SK-N-SH (cell line): ENCODE results near the gene DSCAML1. TPM values are rescaled to one million over a fixed set of nuclear protein-coding genes. Genes with fewer than 3 reads are reported as not detected.

Source experiments
- CTCF ChIA-PET: fragments of 300-600, 350-600 bp; formaldehyde crosslinking; extraction: SDS; loops from one replicate; lab custom pipeline; 2021; lab: Yijun Ruan, JAX
- POLR2A ChIA-PET: fragments of 350-600 bp; sonication (Branson Sonifier 250); formaldehyde crosslinking; extraction: SDS; loops from one replicate; lab custom pipeline; 2020; ENCODE audit warnings: antibody characterized with exemption, inconsistent platforms; lab: Yijun Ruan, JAX
- DNase-seq: peaks from one replicate; pipeline ENCODE4 v3.0.0; 2012
- H2AFZ ChIP-seq: fragments of 200-600 bp; sonication (generic); 2 replicates; pipeline ENCODE4 v1.8.1; 2016; ENCODE audit warnings: antibody characterized with exemption, mild to moderate bottlenecking, low read depth
- H3F3A ChIP-seq: fragments of 200-600 bp; sonication (generic); replicated peaks from 2 replicates; pipeline ENCODE3; 2016; ENCODE audit warnings: antibody characterized with exemption, mild to moderate bottlenecking; ENCODE audit not compliant: insufficient read depth
- H3K27ac ChIP-seq, 2 experiments: fragments of 200-500 bp in 1 of 2; fragments of 200-600 bp in 1 of 2; sonication (Bioruptor generic) in 1 of 2; sonication (generic), shearing (Covaris generic) in 1 of 2; 2 replicates each; pipeline versions ENCODE4 v1.5.1 to v1.6.1; 2014 to 2016; ENCODE audit warnings: low read depth in 2 of 2, inconsistent platforms in 1 of 2, low read length in 1 of 2, mild to moderate bottlenecking in 1 of 2, mixed read lengths in 1 of 2
- H3K27me3 ChIP-seq: fragments of 200-600 bp; sonication (generic), shearing (Covaris generic); 2 replicates; pipeline ENCODE4 v1.6.1; 2016; ENCODE audit warnings: mixed run types; ENCODE audit not compliant: insufficient read depth
- H3K36me3 ChIP-seq, 2 experiments: fragments of 200-500 bp in 1 of 2; fragments of 200-600 bp in 1 of 2; sonication (Bioruptor generic) in 1 of 2; sonication (generic) in 1 of 2; replicated peaks in 1 of 2; 2 replicates each; pipeline versions ENCODE3 to v1.5.1; 2014 to 2016; ENCODE audit warnings: low read length in 1 of 2, mild to moderate bottlenecking in 1 of 2; ENCODE audit not compliant: insufficient read depth in 2 of 2, control insufficient read depth in 1 of 2
- H3K4me1 ChIP-seq, 2 experiments: fragments of 200-500 bp in 1 of 2; fragments of 200-600 bp in 1 of 2; sonication (Bioruptor generic) in 1 of 2; sonication (generic), shearing (Covaris generic) in 1 of 2; 2 replicates each; pipeline versions ENCODE4 v1.5.1 to v1.6.1; 2014 to 2016; ENCODE audit warnings: low read depth in 1 of 2, low read length in 1 of 2, mixed run types in 1 of 2; ENCODE audit not compliant: insufficient read depth in 2 of 2, control insufficient read depth in 1 of 2
- H3K4me2 ChIP-seq: fragments of 200-600 bp; sonication (generic), shearing (Covaris generic); 2 replicates; pipeline ENCODE4 v1.6.1; 2017; ENCODE audit warnings: mixed run types
- H3K4me3 ChIP-seq, 2 experiments: fragments of 200-500 bp in 1 of 2; fragments of 200-600 bp in 1 of 2; sonication (Bioruptor generic) in 1 of 2; sonication (generic), shearing (Covaris generic) in 1 of 2; 2 replicates each; pipeline versions ENCODE4 v1.5.1 to v1.8.1; 2014 to 2016; ENCODE audit warnings: low read depth in 2 of 2, inconsistent platforms in 1 of 2, low read length in 1 of 2, mild to moderate bottlenecking in 1 of 2, mixed read lengths in 1 of 2, moderate library complexity in 1 of 2
- H3K79me2 ChIP-seq: fragments of 200-600 bp; sonication (generic); 2 replicates; pipeline ENCODE4 v1.8.1; 2017; ENCODE audit warnings: mild to moderate bottlenecking; ENCODE audit not compliant: insufficient read depth
- H3K9ac ChIP-seq: fragments of 200-600 bp; sonication (generic); 2 replicates; pipeline ENCODE4 v1.6.1; 2017; ENCODE audit warnings: mixed run types
- H3K9me2 ChIP-seq: fragments of 200-600 bp; sonication (generic); 2 replicates; pipeline ENCODE4 v1.6.1; 2017; ENCODE audit warnings: mixed run types
- H3K9me3 ChIP-seq: fragments of 200-600 bp; sonication (generic); 2 replicates; pipeline ENCODE4 v1.6.1; 2017; ENCODE audit warnings: mixed run types, mild to moderate bottlenecking, moderate library complexity
- H4K20me1 ChIP-seq: fragments of 200-600 bp; sonication (generic); 2 replicates; pipeline ENCODE4 v1.6.1; 2017; ENCODE audit warnings: mild to moderate bottlenecking, mixed run types; ENCODE audit not compliant: insufficient read depth
- JUND ChIP-seq: IDR thresholded peaks from 2 replicates; pipeline ENCODE4 v1.4.0; 2012
- MEF2A ChIP-seq: IDR thresholded peaks from 2 replicates; pipeline ENCODE4 v1.4.0; 2012; ENCODE audit warnings: low read depth, borderline replicate concordance
- POLR2AphosphoS5 ChIP-seq: IDR thresholded peaks from 2 replicates; pipeline ENCODE4 v1.6.1; 2012; ENCODE audit warnings: low read depth, low read length
- RFX5 ChIP-seq: IDR thresholded peaks from 2 replicates; pipeline ENCODE4 v1.6.1; 2012; ENCODE audit warnings: mild to moderate bottlenecking, improper control_type of control experiment, low read length
- SMC3 ChIP-seq: IDR thresholded peaks from 2 replicates; pipeline ENCODE4 v1.6.1; 2012; ENCODE audit warnings: low read depth, low read length, improper control_type of control experiment
- YY1 ChIP-seq: IDR thresholded peaks from 2 replicates; pipeline ENCODE4 v1.4.0; 2012; ENCODE audit warnings: low read depth, mild to moderate bottlenecking
- WGBS: methylation state at CpG from one replicate; pipeline ENCODE4 v1.1.6; 2017; ENCODE audit warnings: low lambda C conversion rate; 5-methylcytosine and 5-hydroxymethylcytosine counted together
- polyA plus RNA-seq, 3 experiments: library from polyadenylated mRNA; depleted of rRNA; stranded (reverse); fragments of >200 nt; gene quantifications; 2 replicates each; pipeline ENCODE4 v1.2.3, GENCODE V29; 2012
- TF ChIP-seq, protein P1 (sequence below): fragments of 200-600 bp; sonication (generic); IDR thresholded peaks from 2 replicates; pipeline ENCODE4 v1.6.1; 2017; ENCODE audit warnings: antibody characterized with exemption, mild to moderate bottlenecking, moderate library complexity
- TF ChIP-seq, protein P2 (sequence below): IDR thresholded peaks from 2 replicates; pipeline ENCODE4; 2012
- TF ChIP-seq, protein P3 (sequence below): IDR thresholded peaks from 2 replicates; pipeline ENCODE4 v1.4.0; 2012; ENCODE audit warnings: low read depth
- TF ChIP-seq, protein P4 (sequence below): IDR thresholded peaks from 2 replicates; pipeline ENCODE4 v1.4.0; 2012; ENCODE audit warnings: low read depth, borderline replicate concordance

The DSCAML1 gene, protein sequence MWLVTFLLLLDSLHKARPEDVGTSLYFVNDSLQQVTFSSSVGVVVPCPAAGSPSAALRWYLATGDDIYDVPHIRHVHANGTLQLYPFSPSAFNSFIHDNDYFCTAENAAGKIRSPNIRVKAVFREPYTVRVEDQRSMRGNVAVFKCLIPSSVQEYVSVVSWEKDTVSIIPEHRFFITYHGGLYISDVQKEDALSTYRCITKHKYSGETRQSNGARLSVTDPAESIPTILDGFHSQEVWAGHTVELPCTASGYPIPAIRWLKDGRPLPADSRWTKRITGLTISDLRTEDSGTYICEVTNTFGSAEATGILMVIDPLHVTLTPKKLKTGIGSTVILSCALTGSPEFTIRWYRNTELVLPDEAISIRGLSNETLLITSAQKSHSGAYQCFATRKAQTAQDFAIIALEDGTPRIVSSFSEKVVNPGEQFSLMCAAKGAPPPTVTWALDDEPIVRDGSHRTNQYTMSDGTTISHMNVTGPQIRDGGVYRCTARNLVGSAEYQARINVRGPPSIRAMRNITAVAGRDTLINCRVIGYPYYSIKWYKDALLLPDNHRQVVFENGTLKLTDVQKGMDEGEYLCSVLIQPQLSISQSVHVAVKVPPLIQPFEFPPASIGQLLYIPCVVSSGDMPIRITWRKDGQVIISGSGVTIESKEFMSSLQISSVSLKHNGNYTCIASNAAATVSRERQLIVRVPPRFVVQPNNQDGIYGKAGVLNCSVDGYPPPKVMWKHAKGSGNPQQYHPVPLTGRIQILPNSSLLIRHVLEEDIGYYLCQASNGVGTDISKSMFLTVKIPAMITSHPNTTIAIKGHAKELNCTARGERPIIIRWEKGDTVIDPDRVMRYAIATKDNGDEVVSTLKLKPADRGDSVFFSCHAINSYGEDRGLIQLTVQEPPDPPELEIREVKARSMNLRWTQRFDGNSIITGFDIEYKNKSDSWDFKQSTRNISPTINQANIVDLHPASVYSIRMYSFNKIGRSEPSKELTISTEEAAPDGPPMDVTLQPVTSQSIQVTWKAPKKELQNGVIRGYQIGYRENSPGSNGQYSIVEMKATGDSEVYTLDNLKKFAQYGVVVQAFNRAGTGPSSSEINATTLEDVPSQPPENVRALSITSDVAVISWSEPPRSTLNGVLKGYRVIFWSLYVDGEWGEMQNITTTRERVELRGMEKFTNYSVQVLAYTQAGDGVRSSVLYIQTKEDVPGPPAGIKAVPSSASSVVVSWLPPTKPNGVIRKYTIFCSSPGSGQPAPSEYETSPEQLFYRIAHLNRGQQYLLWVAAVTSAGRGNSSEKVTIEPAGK (N-terminal part only)
- not detected in 2 replicates for polyA plus RNA-seq (2012; rRNA removed)
- under 0.01 TPM in 1 of 2 replicates, not detected in the other for polyA plus RNA-seq (2012; cell fraction: cytosol; rRNA removed)
- not detected in 2 replicates for polyA plus RNA-seq (2012; cell fraction: nucleus; rRNA removed)

DNA sequence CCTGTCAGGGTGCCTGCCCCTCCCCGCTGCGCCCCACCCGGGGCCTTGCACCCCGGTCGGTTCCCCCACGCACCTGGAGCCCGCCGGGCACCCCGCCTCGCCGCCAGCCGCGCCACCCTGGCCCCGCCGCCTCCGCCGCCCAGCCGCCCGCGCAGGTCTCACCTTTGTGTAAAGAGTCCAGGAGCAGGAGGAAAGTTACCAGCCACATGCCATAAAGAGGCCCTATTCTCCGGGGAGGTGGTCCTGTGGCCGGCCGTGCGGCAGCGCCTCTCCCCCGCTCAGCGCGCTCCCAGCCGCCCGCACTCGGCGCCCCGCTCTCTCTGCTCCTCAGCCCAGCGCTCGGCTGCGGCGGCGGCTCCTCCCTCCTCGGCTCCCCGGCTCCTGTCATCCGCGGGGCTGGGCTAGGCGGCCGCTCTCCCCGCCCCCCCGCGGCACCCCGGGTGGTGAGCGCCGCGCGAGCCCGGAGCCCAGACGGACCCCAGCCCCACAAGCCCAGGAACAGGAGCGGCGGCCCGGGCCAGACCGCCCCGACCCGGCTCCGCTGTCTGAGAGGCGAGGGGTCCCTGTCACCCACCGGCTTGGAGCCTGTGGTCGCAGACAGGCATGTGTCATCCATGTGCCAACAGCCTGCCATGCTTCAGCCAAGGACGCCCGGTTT, at the start of gene DSCAML1:
TSS of gene DSCAML1 (minus strand) at position 345 of the 658 bp plus-strand sequence. CDS start at position 208, 137 bp downstream.
- H2AFZ ChIP-seq: no peak within 1 kb of the TSS
- POLR2A ChIA-PET: no interaction called here
- H3K4me3 ChIP-seq: peak within 1 kb of the TSS in 1 of 2 experiments; percentile 34; a peak in 2 of 4 replicates
- peak; percentile 87 for DNase-seq
- H3K36me3 ChIP-seq: no peaks in the 10 kb centered on the region
- H3K79me2 ChIP-seq: no peaks in the 10 kb centered on the region
- TF ChIP-seq, protein P1, sequence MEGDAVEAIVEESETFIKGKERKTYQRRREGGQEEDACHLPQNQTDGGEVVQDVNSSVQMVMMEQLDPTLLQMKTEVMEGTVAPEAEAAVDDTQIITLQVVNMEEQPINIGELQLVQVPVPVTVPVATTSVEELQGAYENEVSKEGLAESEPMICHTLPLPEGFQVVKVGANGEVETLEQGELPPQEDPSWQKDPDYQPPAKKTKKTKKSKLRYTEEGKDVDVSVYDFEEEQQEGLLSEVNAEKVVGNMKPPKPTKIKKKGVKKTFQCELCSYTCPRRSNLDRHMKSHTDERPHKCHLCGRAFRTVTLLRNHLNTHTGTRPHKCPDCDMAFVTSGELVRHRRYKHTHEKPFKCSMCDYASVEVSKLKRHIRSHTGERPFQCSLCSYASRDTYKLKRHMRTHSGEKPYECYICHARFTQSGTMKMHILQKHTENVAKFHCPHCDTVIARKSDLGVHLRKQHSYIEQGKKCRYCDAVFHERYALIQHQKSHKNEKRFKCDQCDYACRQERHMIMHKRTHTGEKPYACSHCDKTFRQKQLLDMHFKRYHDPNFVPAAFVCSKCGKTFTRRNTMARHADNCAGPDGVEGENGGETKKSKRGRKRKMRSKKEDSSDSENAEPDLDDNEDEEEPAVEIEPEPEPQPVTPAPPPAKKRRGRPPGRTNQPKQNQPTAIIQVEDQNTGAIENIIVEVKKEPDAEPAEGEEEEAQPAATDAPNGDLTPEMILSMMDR: no peak
- TF ChIP-seq, protein P2, sequence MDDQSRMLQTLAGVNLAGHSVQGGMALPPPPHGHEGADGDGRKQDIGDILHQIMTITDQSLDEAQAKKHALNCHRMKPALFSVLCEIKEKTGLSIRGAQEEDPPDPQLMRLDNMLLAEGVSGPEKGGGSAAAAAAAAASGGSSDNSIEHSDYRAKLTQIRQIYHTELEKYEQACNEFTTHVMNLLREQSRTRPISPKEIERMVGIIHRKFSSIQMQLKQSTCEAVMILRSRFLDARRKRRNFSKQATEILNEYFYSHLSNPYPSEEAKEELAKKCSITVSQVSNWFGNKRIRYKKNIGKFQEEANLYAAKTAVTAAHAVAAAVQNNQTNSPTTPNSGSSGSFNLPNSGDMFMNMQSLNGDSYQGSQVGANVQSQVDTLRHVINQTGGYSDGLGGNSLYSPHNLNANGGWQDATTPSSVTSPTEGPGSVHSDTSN: no peak
- TF ChIP-seq MEF2A: no peak
- TF ChIP-seq POLR2AphosphoS5: no peak
- TF ChIP-seq YY1: no peak
- TF ChIP-seq SMC3: no peak
- TF ChIP-seq JUND: no peak
- TF ChIP-seq RFX5: no peak
- TF ChIP-seq, protein P3, sequence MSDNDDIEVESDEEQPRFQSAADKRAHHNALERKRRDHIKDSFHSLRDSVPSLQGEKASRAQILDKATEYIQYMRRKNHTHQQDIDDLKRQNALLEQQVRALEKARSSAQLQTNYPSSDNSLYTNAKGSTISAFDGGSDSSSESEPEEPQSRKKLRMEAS: no peak
- TF ChIP-seq, protein P4, sequence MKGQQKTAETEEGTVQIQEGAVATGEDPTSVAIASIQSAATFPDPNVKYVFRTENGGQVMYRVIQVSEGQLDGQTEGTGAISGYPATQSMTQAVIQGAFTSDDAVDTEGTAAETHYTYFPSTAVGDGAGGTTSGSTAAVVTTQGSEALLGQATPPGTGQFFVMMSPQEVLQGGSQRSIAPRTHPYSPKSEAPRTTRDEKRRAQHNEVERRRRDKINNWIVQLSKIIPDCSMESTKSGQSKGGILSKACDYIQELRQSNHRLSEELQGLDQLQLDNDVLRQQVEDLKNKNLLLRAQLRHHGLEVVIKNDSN: no peak
- peaks cover 0 to 14% of the 10 kb centered on the region in 2 experiments; a peak in 1 of 4 replicates for H3K4me1 ChIP-seq
- H3K9me3 ChIP-seq: no peaks in the 10 kb centered on the region
- no peaks in the 10 kb centered on the region for H3F3A ChIP-seq
- no peaks in the 10 kb centered on the region for H3K9me2 ChIP-seq
- no peaks in the 10 kb centered on the region for H4K20me1 ChIP-seq
- CTCF ChIA-PET: interaction anchor here (1.0 to 15.4 kb wide), 8 partner anchors 10 to 371 kb away, joined by 3 to 449 read pairs (median 36); no protein-coding TSS in a partner anchor
- peaks cover 35% of the 10 kb centered on the region for H3K27me3 ChIP-seq
- no peak within 1 kb of the TSS for H3K4me2 ChIP-seq
- H3K27ac ChIP-seq: no peak within 1 kb of the TSS
- WGBS: no CpG with 5 or more reads among the region's 66 CpGs
- no peak within 1 kb of the TSS for H3K9ac ChIP-seq
